Measurements from ENCODE around the gene DGCR8. TPM values are rescaled to one million over a fixed set of nuclear protein-coding genes. Genes with fewer than 3 reads are reported as not detected.

DGCR8 gene
- polyA plus RNA-seq, 2 of the 4 experiments (the other 2 are of a cell fraction) = 18.1 to 21.3 TPM

DNA sequence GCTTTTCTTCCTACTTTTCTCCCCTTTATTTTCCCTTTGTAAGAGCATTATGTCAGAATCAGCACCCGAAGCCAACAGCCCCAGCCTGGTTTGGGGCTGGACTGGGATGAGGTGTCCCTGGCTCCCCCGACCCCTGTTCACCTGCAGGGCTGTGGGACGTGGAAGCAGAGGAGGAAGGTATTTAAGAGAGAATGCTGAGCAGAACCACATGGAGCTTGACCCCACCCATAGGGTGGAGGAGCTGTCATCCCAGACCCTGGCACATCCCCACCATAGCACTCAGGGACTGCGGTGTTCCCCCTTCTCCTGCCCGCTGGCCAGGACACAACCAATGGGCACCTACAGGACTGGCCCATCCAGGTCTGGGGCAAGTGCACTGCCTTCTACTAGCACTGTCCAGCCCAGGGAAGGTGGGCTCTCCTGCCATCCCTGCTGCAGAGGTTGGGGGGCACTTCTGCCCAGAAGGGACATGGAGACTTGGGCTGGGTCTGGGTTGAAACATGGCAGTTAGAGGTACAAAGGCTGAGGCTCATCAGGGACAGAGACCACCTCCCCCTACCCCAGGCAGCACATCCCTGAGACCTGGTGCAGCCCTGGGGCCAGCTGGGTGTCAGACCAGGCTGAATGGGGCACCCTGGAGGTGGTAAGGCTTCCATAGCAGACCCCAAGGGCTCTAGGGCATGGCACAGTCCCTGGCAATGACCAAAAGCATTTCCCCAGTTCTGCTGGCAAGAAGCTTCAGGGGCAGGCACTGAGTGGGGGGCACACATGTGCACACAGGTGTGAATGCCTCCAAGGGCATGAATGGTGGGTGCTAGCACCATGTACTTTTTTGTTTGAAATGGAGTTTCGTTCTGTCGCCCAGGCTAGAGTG, 39.5 kb upstream of the DGCR8 start:
- no peak overlapping the region for H3K4me2 ChIP-seq
- no peak overlapping the region for H3K4me3 ChIP-seq
- DNase-seq (ENCODE audit: low read depth in 1 of 2, low spot score in 1 of 2) (no peak), ATAC-seq (no peak), FAIRE-seq (no peak)
- POLR2A ChIA-PET = interaction anchor here (0.6 kb wide), 1 partner anchor 455 kb away, joined by 3 read pairs; the partner anchor contains the start of gene KLHL22
- no peak overlapping the region for H3K27ac ChIP-seq
- 87% methylated on average over 7 of the region's 7 CpGs for WGBS (ENCODE audit: missing lambda C conversion rate)
- TF ChIP-seq CBX2 (IDR thresholded peaks at IDR 0.05; ENCODE audit: borderline replicate concordance, low read depth) (no peak), NFE2L2 (conservative IDR thresholded peaks at IDR 0.05; ENCODE audit: low read length) (no peak), MAZ (IDR thresholded peaks at IDR 0.05; ENCODE audit: borderline replicate concordance, low read depth, low read length) (no peak), HOXB13 (CRISPR knock-in tag; IDR thresholded peaks at IDR 0.05; ENCODE audit: low read depth) (no peak), RARB (CRISPR knock-in tag; IDR thresholded peaks at IDR 0.05) (no peak), RNF2 (IDR thresholded peaks at IDR 0.05; ENCODE audit: borderline replicate concordance, low read depth) (no peak), ZC3H11A (IDR thresholded peaks at IDR 0.05) (no peak), ZFP36 (IDR thresholded peaks at IDR 0.05; ENCODE audit: borderline replicate concordance, partially characterized antibody) (no peak), CBX8 (IDR thresholded peaks at IDR 0.05) (no peak), HOXA7 (CRISPR knock-in tag; IDR thresholded peaks at IDR 0.05) (no peak), HDAC2 (IDR thresholded peaks at IDR 0.05) (no peak)
- TF ChIP-seq, protein P1, sequence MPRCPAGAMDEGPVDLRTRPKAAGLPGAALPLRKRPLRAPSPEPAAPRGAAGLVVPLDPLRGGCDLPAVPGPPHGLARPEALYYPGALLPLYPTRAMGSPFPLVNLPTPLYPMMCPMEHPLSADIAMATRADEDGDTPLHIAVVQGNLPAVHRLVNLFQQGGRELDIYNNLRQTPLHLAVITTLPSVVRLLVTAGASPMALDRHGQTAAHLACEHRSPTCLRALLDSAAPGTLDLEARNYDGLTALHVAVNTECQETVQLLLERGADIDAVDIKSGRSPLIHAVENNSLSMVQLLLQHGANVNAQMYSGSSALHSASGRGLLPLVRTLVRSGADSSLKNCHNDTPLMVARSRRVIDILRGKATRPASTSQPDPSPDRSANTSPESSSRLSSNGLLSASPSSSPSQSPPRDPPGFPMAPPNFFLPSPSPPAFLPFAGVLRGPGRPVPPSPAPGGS (IDR thresholded peaks at IDR 0.05) = no peak
- TF ChIP-seq, protein P2, sequence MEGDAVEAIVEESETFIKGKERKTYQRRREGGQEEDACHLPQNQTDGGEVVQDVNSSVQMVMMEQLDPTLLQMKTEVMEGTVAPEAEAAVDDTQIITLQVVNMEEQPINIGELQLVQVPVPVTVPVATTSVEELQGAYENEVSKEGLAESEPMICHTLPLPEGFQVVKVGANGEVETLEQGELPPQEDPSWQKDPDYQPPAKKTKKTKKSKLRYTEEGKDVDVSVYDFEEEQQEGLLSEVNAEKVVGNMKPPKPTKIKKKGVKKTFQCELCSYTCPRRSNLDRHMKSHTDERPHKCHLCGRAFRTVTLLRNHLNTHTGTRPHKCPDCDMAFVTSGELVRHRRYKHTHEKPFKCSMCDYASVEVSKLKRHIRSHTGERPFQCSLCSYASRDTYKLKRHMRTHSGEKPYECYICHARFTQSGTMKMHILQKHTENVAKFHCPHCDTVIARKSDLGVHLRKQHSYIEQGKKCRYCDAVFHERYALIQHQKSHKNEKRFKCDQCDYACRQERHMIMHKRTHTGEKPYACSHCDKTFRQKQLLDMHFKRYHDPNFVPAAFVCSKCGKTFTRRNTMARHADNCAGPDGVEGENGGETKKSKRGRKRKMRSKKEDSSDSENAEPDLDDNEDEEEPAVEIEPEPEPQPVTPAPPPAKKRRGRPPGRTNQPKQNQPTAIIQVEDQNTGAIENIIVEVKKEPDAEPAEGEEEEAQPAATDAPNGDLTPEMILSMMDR (IDR thresholded peaks at IDR 0.05) = no peak
- TF ChIP-seq, protein P3, sequence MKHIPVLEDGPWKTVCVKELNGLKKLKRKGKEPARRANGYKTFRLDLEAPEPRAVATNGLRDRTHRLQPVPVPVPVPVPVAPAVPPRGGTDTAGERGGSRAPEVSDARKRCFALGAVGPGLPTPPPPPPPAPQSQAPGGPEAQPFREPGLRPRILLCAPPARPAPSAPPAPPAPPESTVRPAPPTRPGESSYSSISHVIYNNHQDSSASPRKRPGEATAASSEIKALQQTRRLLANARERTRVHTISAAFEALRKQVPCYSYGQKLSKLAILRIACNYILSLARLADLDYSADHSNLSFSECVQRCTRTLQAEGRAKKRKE (CRISPR knock-in tag; IDR thresholded peaks at IDR 0.05; ENCODE audit: low read depth) = no peak
- TF ChIP-seq, protein P4, sequence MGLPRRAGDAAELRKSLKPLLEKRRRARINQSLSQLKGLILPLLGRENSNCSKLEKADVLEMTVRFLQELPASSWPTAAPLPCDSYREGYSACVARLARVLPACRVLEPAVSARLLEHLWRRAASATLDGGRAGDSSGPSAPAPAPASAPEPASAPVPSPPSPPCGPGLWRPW (IDR thresholded peaks at IDR 0.05) = no peak
- no peaks in the 10 kb centered on the region for H3K4me1 ChIP-seq
- CTCF ChIA-PET = interaction anchor here (0.7 to 1.5 kb wide), 4 partner anchors 9 to 310 kb away, joined by 3 to 10 read pairs (median 4); partner anchors contain the start of gene TANGO2
- H3K9me3 ChIP-seq = no peaks in the 10 kb centered on the region

DNA sequence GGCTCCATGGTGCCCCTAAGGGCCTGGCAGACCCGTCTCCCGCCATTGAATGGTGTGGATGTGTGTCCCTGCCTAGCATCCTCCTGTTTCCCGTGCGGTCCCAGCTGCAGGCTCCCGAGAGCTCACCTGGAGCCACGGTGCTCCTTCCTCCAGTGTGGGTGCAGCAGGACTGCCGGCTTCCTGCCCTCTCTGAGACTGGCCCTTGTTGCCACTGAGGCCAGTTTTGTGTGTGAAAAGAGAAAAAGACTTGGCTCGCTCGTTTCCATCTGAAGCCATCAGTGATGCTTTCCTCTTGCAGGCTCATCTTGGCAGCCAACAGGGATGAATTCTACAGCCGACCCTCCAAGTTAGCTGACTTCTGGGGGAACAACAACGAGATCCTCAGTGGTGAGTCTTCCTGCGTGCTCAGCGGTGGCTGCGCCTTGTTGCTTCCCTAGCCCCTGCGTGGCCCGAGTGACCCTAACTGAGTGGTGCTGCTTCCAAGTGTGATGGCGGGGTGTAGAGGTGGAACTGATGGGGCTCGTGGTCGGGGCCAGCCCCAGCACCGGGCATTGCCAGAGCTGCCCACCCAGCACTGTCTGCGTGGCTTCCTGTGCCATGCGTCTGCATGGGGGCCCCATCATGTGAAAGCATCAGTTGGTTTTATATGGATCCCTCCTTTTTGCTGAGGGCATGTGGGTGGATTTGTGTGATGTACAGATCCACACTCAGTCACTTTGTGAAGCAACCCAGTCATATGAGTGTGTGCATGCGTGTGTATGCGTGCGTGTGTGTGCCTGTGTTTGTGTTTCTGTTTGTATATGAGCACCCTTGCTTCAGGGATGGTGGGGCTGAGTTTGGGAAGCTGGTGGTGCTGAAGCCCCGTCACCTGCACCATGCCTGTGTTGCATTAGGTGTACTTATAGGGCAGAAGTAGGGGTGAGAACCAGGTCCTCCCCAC, 36.7 kb upstream of the DGCR8 start:
- no peak for ATAC-seq
- Histone ChIP-seq H3K4me1 (no peaks in the 10 kb centered on the region), H3K9me3 (0 out of 3 replicates have a peak, but pooled peaks cover 3% of the 10 kb centered on the region), H3K4me2 (no peak overlapping the region), H3K4me3 (no peak overlapping the region), H3K27ac (no peak overlapping the region)
- no peak for DNase-seq (ENCODE audit: low read depth in 1 of 2, low spot score in 1 of 2)
- CTCF ChIA-PET = no interaction called here
- FAIRE-seq = no peak
- WGBS (ENCODE audit: missing lambda C conversion rate) = 96% methylated on average over 15 of the region's 26 CpGs
- POLR2A ChIA-PET = no interaction called here
- TF ChIP-seq, protein P2 (IDR thresholded peaks at IDR 0.05) = no peak
- TF ChIP-seq KDM1A (IDR thresholded peaks at IDR 0.05; ENCODE audit: low read depth) (no peak), EHF (CRISPR knock-in tag; IDR thresholded peaks at IDR 0.05) (no peak), FOSB (CRISPR knock-in tag; IDR thresholded peaks at IDR 0.05) (no peak), NR3C1 (IDR thresholded peaks at IDR 0.05) (no peak), POLR2AphosphoS2 (conservative IDR thresholded peaks at IDR 0.05; ENCODE audit: low read length) (no peak), MAFK (IDR thresholded peaks at IDR 0.05; ENCODE audit: partially characterized antibody) (no peak), ZFP36 (IDR thresholded peaks at IDR 0.05; ENCODE audit: borderline replicate concordance, partially characterized antibody) (no peak), POLR2A (IDR thresholded peaks at IDR 0.05; ENCODE audit: low read length) (no peak), CBX2 (IDR thresholded peaks at IDR 0.05; ENCODE audit: borderline replicate concordance, low read depth) (no peak), PHF8 (IDR thresholded peaks at IDR 0.05; ENCODE audit: borderline replicate concordance, low read depth) (no peak)
- TF ChIP-seq, protein P5, sequence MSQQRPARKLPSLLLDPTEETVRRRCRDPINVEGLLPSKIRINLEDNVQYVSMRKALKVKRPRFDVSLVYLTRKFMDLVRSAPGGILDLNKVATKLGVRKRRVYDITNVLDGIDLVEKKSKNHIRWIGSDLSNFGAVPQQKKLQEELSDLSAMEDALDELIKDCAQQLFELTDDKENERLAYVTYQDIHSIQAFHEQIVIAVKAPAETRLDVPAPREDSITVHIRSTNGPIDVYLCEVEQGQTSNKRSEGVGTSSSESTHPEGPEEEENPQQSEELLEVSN (IDR thresholded peaks at IDR 0.05; ENCODE audit: borderline replicate concordance, low read depth) = no peak
- TF ChIP-seq, protein P6, sequence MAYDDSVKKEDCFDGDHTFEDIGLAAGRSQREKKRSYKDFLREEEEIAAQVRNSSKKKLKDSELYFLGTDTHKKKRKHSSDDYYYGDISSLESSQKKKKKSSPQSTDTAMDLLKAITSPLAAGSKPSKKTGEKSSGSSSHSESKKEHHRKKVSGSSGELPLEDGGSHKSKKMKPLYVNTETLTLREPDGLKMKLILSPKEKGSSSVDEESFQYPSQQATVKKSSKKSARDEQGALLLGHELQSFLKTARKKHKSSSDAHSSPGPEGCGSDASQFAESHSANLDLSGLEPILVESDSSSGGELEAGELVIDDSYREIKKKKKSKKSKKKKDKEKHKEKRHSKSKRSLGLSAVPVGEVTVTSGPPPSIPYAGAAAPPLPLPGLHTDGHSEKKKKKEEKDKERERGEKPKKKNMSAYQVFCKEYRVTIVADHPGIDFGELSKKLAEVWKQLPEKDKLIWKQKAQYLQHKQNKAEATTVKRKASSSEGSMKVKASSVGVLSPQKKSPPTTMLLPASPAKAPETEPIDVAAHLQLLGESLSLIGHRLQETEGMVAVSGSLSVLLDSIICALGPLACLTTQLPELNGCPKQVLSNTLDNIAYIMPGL (CRISPR knock-in tag; IDR thresholded peaks at IDR 0.05; ENCODE audit: borderline replicate concordance) = no peak

Data from A549 (cell line).